Activated T-cell treated with anti-CD3 and anti-CD28 coated beads, Interleukin-2, amount 50 U/mL, for 1 hour (primary cell): Measurements from ENCODE around the gene CNTNAP5.

Source experiments
- DNase-seq: peaks from one replicate; pipeline ENCODE4 v3.0.0-alpha.2; 2020

CNTNAP5 gene

GRCh38 chr2:124025171-124025580 lies at the start of gene CNTNAP5:
Gene CNTNAP5, plus strand, starts transcription at chr2:124025287. Its CDS starts 364 bp downstream, at chr2:124025651.
- no peak for DNase-seq

- no peak for DNase-seq
Measured at GRCh38 chr2:123976054-123976648, 48.9 kb upstream of the CNTNAP5 start.

GRCh38 chr2:123993728-123994323 lies 31.3 kb upstream of the CNTNAP5 start:
- DNase-seq = no peak

GRCh38 chr2:123999681-124000080 lies 25.4 kb upstream of the CNTNAP5 start:
- DNase-seq = no peak

- DNase-seq = no peak
Measured at GRCh38 chr2:124001696-124002430, 23.2 kb upstream of the CNTNAP5 start.

GRCh38 chr2:124018890-124019289 lies 6.2 kb upstream of the CNTNAP5 start:
- no peak for DNase-seq

GRCh38 chr2:124024561-124025170 lies 421 bp upstream of the CNTNAP5 start:
- DNase-seq = no peak

GRCh38 chr2:124025891-124026434 lies 876 bp downstream of the CNTNAP5 start:
- DNase-seq = no peak

- DNase-seq = no peak
Measured at GRCh38 chr2:124026503-124026902, 1.4 kb downstream of the CNTNAP5 start.

- DNase-seq = no peak
Measured at GRCh38 chr2:124027182-124027581, 2.1 kb downstream of the CNTNAP5 start.

- no peak for DNase-seq
Measured at GRCh38 chr2:124032799-124033198, 7.7 kb downstream of the CNTNAP5 start.

- no peak for DNase-seq
Measured at GRCh38 chr2:124034265-124034664, 9.2 kb downstream of the CNTNAP5 start.

- DNase-seq = no peak
Measured at GRCh38 chr2:124035001-124035400, 9.9 kb downstream of the CNTNAP5 start.

- no peak for DNase-seq
Measured at GRCh38 chr2:124039032-124039431, 13.9 kb downstream of the CNTNAP5 start.

- no peak for DNase-seq
Measured at GRCh38 chr2:124039762-124040291, 14.7 kb downstream of the CNTNAP5 start.

- no peak for DNase-seq
Measured at GRCh38 chr2:124045894-124046293, 20.8 kb downstream of the CNTNAP5 start.

- no peak for DNase-seq
Measured at GRCh38 chr2:124046332-124046731, 21.2 kb downstream of the CNTNAP5 start.

- no peak for DNase-seq
Measured at GRCh38 chr2:124048102-124048501, 23.0 kb downstream of the CNTNAP5 start.

GRCh38 chr2:124048664-124049063 lies 23.6 kb downstream of the CNTNAP5 start:
- DNase-seq = no peak

GRCh38 chr2:124049136-124049535 lies 24.0 kb downstream of the CNTNAP5 start:
- DNase-seq = no peak

- DNase-seq = no peak
Measured at GRCh38 chr2:124050833-124051497, 25.9 kb downstream of the CNTNAP5 start.

GRCh38 chr2:124053796-124054195 lies 28.7 kb downstream of the CNTNAP5 start:
- DNase-seq = no peak

- DNase-seq = no peak
Measured at GRCh38 chr2:124063596-124063995, 38.5 kb downstream of the CNTNAP5 start.
